OCI-LY3 (cell line): ENCODE results near the gene SETBP1.

Experiments used
- H2AFZ ChIP-seq: fragments of 200-600, 300-600 bp; shearing (Covaris generic); 2 replicates; pipeline ENCODE4 v1.6.0; 2014; ENCODE audit warnings: antibody characterized with exemption, low read depth, low read length
- H3K27ac ChIP-seq: fragments of 200-600, 300-600 bp; sonication (generic); 2 replicates; pipeline ENCODE4 v1.5.1; 2014; ENCODE audit warnings: mild to moderate bottlenecking, low read length, moderate library complexity, mixed read lengths
- H3K27me3 ChIP-seq: fragments of 200-600, 300-600 bp; sonication (generic); 2 replicates; pipeline ENCODE4 v1.6.1; 2014; ENCODE audit warnings: low read depth, low read length, mixed read lengths
- H3K36me3 ChIP-seq: fragments of 200-600, 300-600 bp; sonication (generic); replicated peaks from 2 replicates; pipeline ENCODE3; 2014; ENCODE audit warnings: low read depth, low read length, mixed read lengths
- H3K4me1 ChIP-seq: fragments of 300-600, 200-600 bp; sonication (generic); 2 replicates; pipeline ENCODE4 v1.6.1; 2014; ENCODE audit warnings: low read length, mixed read lengths
- H3K4me2 ChIP-seq: fragments of 200-600, 300-600 bp; sonication (generic); 2 replicates; pipeline ENCODE4 v1.6.1; 2014; ENCODE audit warnings: low read length, mixed read lengths
- H3K4me3 ChIP-seq: fragments of 300-600, 200-600 bp; sonication (generic); 2 replicates; pipeline ENCODE4 v1.5.1; 2014; ENCODE audit warnings: antibody characterized with exemption, mild to moderate bottlenecking, low read length, moderate library complexity
- H3K79me2 ChIP-seq: fragments of 300-600, 200-600 bp; shearing (Covaris generic); 2 replicates; pipeline ENCODE4 v1.6.1; 2014; ENCODE audit warnings: mild to moderate bottlenecking, low read length, mixed read lengths
- H3K9ac ChIP-seq: fragments of 300-600, 200-600 bp; shearing (Covaris generic); 2 replicates; pipeline ENCODE4 v1.6.0; 2014; ENCODE audit warnings: mild to moderate bottlenecking, low read length, moderate library complexity
- H3K9me3 ChIP-seq: fragments of 200-600, 300-600 bp; shearing (Covaris generic); 2 replicates; pipeline ENCODE4 v1.6.1; 2014; ENCODE audit warnings: low read length, mixed read lengths; ENCODE audit not compliant: insufficient read depth
- H4K20me1 ChIP-seq: fragments of 200-600, 300-600 bp; sonication (generic); 2 replicates; pipeline ENCODE4 v1.6.1; 2016; ENCODE audit warnings: low read length, mixed read lengths; ENCODE audit not compliant: insufficient read depth
- CTCF ChIP-seq: fragments of 200-600, 300-600 bp; sonication (generic); IDR thresholded peaks from 2 replicates; pipeline ENCODE4 v1.5.1; 2014; ENCODE audit warnings: antibody characterized with exemption, low read length, low read depth
- EZH2phosphoT487 ChIP-seq: fragments of 200-600 bp; shearing (Covaris generic); IDR thresholded peaks from 2 replicates; pipeline ENCODE4 v1.6.1; 2018; ENCODE audit warnings: antibody characterized with exemption, mixed run types, low read depth

Gene SETBP1

DNA sequence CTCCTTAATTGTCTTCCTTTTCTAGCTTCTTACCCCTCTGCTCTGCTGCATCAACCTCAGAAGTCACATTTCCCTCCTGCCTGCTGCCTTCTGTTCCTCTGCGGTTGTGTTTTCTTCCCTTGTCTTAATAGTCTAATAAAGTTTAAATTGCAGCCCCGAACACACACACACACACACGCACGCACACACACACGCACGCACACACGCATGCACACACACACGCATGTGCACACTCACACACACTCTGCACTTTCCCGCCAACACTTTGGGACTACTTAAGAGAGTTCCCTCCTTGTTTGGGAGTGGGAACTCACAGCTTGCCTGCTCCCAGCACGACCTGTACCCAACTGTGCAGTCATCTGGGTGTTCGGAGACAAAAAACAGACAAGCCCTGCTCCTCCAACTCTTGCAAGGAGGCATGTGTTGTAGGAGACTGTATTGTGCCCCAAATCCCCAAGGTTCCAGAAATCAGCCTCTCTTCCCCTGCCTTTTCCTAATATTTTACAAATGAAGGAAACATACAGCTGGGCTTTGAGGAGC, 99.1 kb downstream of the SETBP1 start:
- TF ChIP-seq CTCF = no peak
- TF ChIP-seq EZH2phosphoT487 = no peak
- H2AFZ ChIP-seq = no peak overlapping the region
- H3K9me3 ChIP-seq = no peaks in the 10 kb centered on the region
- no peak overlapping the region for H3K4me2 ChIP-seq
- no peaks in the 10 kb centered on the region for H3K27me3 ChIP-seq
- no peaks in the 10 kb centered on the region for H4K20me1 ChIP-seq
- H3K4me3 ChIP-seq = no peak overlapping the region
- H3K79me2 ChIP-seq = no peaks in the 10 kb centered on the region
- H3K27ac ChIP-seq = no peak overlapping the region
- H3K36me3 ChIP-seq = no peaks in the 10 kb centered on the region
- no peak overlapping the region for H3K9ac ChIP-seq
- H3K4me1 ChIP-seq = peaks cover 16% of the 10 kb centered on the region

DNA sequence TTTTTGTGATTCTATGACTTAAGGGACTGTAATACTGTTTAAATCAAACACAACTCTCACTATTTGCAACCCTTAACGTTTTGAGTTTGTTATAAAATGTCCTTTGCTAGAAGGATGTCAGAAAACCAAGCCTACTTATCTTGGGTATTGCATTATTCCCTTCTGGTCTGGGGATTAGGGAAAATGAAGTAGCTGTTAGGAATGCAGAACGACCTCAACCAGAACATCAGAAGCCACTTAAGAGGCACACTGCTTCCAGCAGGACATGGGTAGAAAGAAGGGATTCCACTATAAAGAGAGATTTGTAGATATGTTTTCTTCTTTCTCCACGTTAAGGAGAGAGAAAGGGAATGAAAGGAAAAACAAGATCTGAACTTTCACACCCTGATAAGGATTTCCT, 101.2 kb downstream of the SETBP1 start:
- H3K27me3 ChIP-seq = no peaks in the 10 kb centered on the region
- peaks cover 36% of the 10 kb centered on the region for H3K4me1 ChIP-seq
- H3K4me2 ChIP-seq = no peak overlapping the region
- H3K4me3 ChIP-seq = no peak overlapping the region
- TF ChIP-seq EZH2phosphoT487 (no peak), CTCF (no peak)
- no peaks in the 10 kb centered on the region for H4K20me1 ChIP-seq
- no peaks in the 10 kb centered on the region for H3K9me3 ChIP-seq
- no peak overlapping the region for H3K9ac ChIP-seq
- H3K79me2 ChIP-seq = no peaks in the 10 kb centered on the region
- H3K36me3 ChIP-seq = no peaks in the 10 kb centered on the region
- no peak overlapping the region for H3K27ac ChIP-seq
- H2AFZ ChIP-seq = no peak overlapping the region

DNA sequence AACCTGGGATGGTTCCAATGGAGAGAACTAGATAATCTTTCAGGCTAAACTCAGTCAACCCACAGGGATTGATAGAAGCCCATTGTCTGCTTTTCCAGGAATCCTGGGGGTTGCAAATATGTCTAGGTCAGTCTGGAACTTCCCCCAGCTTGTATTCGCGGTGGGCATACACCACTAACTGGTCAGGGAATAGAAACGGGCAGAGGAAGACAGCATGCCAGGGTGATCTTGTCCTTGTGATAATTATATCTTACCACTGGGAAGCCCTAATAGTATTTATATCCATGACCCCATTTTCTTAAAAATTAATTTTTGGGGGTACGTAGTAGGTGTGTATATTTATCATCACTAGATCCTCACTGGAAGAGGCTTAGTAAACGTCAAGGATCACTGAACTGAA, 101.9 kb downstream of the SETBP1 start:
- H3K4me1 ChIP-seq = peaks cover 38% of the 10 kb centered on the region
- no peak overlapping the region for H3K9ac ChIP-seq

DNA sequence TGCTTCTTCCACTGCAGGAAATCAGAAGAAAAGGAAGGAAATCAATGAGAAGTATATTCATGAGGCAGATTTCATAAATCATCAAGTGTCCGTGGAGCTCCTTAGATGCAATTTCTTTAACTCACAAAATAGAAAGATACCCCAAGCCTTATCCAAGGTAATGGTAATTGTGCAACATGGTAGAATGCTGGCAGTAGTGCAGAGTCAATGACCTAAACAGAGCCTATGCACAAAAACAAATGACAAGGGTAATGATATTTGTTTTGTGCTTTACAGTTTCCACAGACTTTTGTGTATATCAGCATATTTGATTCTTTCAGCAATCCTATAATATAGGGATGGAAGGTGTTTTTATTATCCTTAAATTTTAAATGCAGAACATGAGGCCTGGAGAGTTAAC, 102.7 kb downstream of the SETBP1 start:
- no peak for TF ChIP-seq EZH2phosphoT487
- no peak for TF ChIP-seq CTCF
- Histone ChIP-seq H4K20me1 (no peaks in the 10 kb centered on the region), H3K27me3 (no peaks in the 10 kb centered on the region), H3K9me3 (no peaks in the 10 kb centered on the region), H3K4me2 (no peak overlapping the region), H3K79me2 (no peaks in the 10 kb centered on the region), H3K4me1 (peaks cover 36% of the 10 kb centered on the region), H2AFZ (no peak overlapping the region), H3K27ac (no peak overlapping the region), H3K4me3 (no peak overlapping the region), H3K36me3 (no peaks in the 10 kb centered on the region), H3K9ac (no peak overlapping the region)

More for the DNA sequence above, 101.9 kb downstream of the SETBP1 start:
- H3K27ac ChIP-seq = no peak overlapping the region
- no peaks in the 10 kb centered on the region for H3K36me3 ChIP-seq
- no peaks in the 10 kb centered on the region for H3K9me3 ChIP-seq
- no peak overlapping the region for H3K4me3 ChIP-seq
- no peak overlapping the region for H3K4me2 ChIP-seq
- TF ChIP-seq EZH2phosphoT487 (no peak), CTCF (no peak)
- H3K79me2 ChIP-seq = no peaks in the 10 kb centered on the region
- H2AFZ ChIP-seq = no peak overlapping the region
- no peaks in the 10 kb centered on the region for H3K27me3 ChIP-seq
- H4K20me1 ChIP-seq = no peaks in the 10 kb centered on the region
